Progenitor cell of endocrine pancreas (in vitro differentiated cells): ENCODE data around the gene UBC. TPM values are rescaled to one million over a fixed set of nuclear protein-coding genes. Genes with fewer than 3 reads are reported as not detected.

Source experiments
- DNase-seq: peaks from one replicate; pipeline ENCODE4 v3.0.0; 2021; ENCODE audit warnings: low spot score; ENCODE audit not compliant: unreplicated experiment
- H3K27ac Mint-ChIP-seq: 2 replicates; pipeline ENCODE4 v1.8.0; 2021; ENCODE audit warnings: mild to moderate bottlenecking, moderate library complexity, mixed read lengths
- H3K27me3 Mint-ChIP-seq: 2 replicates; pipeline ENCODE4 v1.8.0; 2021; ENCODE audit warnings: mixed read lengths
- H3K36me3 Mint-ChIP-seq: 2 replicates; pipeline ENCODE4 v1.8.0; 2022; ENCODE audit warnings: mixed read lengths; ENCODE audit not compliant: insufficient read depth
- H3K4me1 Mint-ChIP-seq: 2 replicates; pipeline ENCODE4 v1.8.0; 2021; ENCODE audit warnings: low read depth, mixed read lengths
- H3K4me3 Mint-ChIP-seq: 2 replicates; pipeline ENCODE4 v1.8.0; 2021; ENCODE audit warnings: low read depth, mild to moderate bottlenecking, moderate library complexity, mixed read lengths
- H3K9me3 Mint-ChIP-seq: 2 replicates; pipeline ENCODE4 v1.8.0; 2021; ENCODE audit warnings: low read depth, mixed read lengths
- total RNA-seq: library from RNA; stranded (reverse); gene quantifications from 2 replicates; pipeline ENCODE4 v1.2.1, GENCODE V29; 2021
- TF ChIP-seq, protein P1 (sequence below): fragments of 200-600 bp; sonication (generic); IDR thresholded peaks from one replicate; pipeline ENCODE4 v1.5.0; 2021; ENCODE audit warnings: antibody characterized with exemption, mild to moderate bottlenecking; ENCODE audit not compliant: unreplicated experiment

UBC gene
- total RNA-seq, 1 donor from 2014 or later: 645 TPM

DNA sequence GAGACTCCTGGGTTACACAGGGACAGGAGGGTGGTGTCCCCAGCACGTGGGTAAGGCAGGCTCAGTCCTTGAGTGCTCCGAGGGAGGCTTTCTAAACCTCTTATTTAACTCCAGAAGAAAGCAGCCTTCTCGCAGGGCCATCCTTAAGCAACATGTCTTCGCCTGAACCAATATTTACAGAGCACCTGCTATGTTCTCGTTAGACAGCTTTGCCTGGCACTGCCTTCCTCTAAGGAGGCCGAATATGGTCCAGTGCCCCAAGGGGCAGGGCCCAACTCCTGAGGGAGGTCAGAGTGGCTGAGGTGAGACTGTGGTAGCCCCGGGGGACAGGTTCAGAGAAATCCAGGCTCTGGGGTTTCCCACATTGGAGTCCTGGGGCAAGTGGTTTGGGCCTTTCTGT is 48.7 kb downstream of the UBC start:
- Mint-ChIP-seq H3K36me3 (no peaks in the 10 kb centered on the region), H3K4me1 (peaks cover 3% of the 10 kb centered on the region), H3K9me3 (no peaks in the 10 kb centered on the region), H3K27ac (no peak overlapping the region), H3K4me3 (no peak overlapping the region), H3K27me3 (peaks cover 31% of the 10 kb centered on the region)
- no peak for DNase-seq
- TF ChIP-seq, protein P1, sequence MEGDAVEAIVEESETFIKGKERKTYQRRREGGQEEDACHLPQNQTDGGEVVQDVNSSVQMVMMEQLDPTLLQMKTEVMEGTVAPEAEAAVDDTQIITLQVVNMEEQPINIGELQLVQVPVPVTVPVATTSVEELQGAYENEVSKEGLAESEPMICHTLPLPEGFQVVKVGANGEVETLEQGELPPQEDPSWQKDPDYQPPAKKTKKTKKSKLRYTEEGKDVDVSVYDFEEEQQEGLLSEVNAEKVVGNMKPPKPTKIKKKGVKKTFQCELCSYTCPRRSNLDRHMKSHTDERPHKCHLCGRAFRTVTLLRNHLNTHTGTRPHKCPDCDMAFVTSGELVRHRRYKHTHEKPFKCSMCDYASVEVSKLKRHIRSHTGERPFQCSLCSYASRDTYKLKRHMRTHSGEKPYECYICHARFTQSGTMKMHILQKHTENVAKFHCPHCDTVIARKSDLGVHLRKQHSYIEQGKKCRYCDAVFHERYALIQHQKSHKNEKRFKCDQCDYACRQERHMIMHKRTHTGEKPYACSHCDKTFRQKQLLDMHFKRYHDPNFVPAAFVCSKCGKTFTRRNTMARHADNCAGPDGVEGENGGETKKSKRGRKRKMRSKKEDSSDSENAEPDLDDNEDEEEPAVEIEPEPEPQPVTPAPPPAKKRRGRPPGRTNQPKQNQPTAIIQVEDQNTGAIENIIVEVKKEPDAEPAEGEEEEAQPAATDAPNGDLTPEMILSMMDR: no peak

DNA sequence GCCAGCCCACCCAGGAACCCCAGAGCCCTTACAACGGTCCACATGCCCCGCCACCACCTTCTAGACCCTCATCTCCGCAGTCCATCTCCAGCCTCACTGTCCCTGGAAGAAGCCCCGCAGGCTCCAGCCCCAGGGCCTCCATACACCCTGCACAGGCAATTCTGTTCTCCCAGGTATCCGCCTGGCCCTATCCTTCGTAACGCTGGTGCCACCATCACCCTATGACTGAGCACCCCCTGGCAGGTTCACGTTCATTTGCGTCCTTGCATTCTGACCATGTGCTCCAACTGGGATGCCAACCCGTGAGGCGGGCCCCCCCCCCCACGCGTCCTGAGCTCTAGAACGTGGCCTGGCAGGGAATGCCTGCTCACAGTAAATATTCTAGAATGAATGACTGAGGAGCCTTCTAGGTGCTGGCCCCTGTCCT is 50.1 kb downstream of the UBC start:
- H3K9me3 Mint-ChIP-seq: no peaks in the 10 kb centered on the region
- TF ChIP-seq, protein P1: no peak
- no peak for DNase-seq
- no peaks in the 10 kb centered on the region for H3K36me3 Mint-ChIP-seq
- peaks cover 3% of the 10 kb centered on the region for H3K4me1 Mint-ChIP-seq
- H3K27me3 Mint-ChIP-seq: peaks cover 30% of the 10 kb centered on the region
- peak overlapping the region; percentile 89 for H3K27ac Mint-ChIP-seq
- H3K4me3 Mint-ChIP-seq: peak overlapping the region; percentile 68

DNA sequence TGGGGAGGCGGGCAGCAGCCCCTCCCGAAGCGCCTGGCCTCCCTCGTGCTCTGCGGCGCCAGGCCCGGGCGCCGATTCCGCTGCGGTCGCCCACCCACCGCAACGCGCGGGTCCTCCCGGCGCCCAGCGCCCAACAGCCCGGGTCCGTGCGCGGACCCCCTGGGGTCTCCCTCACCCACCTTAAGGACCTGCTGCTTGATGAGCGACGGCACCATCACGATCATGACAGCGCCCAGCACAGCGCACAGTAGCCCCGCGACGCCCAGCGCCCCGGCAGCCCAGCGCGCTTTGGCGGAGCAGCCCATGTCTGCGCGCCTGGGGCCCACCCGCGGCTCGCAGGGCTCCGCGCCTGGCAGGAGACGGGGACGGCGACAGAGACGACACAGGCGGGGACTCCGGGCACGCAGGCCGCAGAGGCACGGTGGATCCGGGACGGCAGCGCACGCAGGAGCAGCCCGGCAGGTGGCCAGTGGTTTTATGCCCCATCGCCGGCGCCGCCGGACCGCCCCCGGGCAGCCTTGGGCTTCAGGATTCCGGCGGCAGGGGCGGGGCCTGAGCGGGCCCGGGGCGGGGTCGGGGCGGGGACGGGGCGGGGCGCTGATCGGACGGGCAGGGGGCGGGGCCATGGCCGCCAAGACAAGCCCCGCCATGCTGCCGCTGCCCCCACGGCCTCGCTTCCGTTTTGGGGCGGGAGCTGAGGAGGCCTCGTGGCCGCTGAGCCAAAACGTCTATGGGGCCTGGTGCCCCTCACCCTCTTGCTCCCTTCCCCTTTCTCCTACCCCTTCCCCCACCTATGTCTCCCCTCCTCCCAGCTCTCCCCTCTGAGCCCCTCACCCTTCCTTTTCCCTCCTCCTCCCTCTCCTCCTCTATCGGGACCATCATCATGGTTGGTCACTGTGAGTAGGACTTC is 50.8 kb downstream of the UBC start, which contains the start of gene SCARB1:
Gene SCARB1, minus strand, starts transcription at position 449 of the 910 bp plus-strand sequence. Its CDS starts 144 bp downstream, at position 305.
- peak; percentile 78 for DNase-seq
- peaks cover 3% of the 10 kb centered on the region for H3K4me1 Mint-ChIP-seq
- TF ChIP-seq, protein P1: no peak
- no peaks in the 10 kb centered on the region for H3K9me3 Mint-ChIP-seq
- peaks cover 25% of the 10 kb centered on the region for H3K27me3 Mint-ChIP-seq
- peak within 1 kb of the TSS; percentile 89 for H3K27ac Mint-ChIP-seq
- H3K4me3 Mint-ChIP-seq: peak within 1 kb of the TSS; percentile 73
- H3K36me3 Mint-ChIP-seq: no peaks in the 10 kb centered on the region

DNA sequence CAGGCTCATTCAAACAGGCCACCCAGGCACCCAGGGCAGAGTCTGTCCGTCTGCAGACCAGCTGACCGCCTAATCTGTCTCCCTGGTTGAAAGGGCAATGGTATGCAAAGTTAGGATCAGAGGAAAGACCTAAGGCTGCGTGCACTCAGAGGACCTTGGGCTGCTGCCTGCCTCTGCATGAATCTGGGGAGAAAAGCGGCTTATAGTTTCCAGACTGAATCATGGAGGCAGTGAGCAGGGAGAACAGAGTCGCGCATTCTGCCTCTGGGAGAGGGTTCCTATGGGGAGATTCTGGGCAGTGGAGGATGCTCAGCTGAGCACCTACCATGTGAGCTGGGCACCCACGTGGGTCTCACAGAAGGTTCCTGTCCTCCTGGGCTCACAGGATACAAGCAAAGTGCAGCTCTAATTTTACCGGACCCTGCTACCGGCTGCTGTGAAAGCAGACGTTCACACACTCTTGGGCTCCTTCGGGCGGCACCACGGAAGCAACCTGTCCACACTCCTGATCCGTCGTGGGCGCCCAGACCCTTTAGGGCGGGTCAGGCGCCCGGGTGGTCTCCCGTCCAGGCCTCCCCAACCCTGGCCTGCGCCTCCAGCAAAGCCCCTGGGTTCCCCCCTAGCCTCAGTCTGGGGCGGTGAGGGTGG is 51.6 kb downstream of the UBC start:
- TF ChIP-seq, protein P1: no peak
- Mint-ChIP-seq H3K27me3 (peaks cover 23% of the 10 kb centered on the region), H3K36me3 (no peaks in the 10 kb centered on the region), H3K27ac (no peak overlapping the region), H3K9me3 (no peaks in the 10 kb centered on the region), H3K4me3 (peak overlapping the region; percentile 73), H3K4me1 (peaks cover 3% of the 10 kb centered on the region)
- DNase-seq: no peak

DNA sequence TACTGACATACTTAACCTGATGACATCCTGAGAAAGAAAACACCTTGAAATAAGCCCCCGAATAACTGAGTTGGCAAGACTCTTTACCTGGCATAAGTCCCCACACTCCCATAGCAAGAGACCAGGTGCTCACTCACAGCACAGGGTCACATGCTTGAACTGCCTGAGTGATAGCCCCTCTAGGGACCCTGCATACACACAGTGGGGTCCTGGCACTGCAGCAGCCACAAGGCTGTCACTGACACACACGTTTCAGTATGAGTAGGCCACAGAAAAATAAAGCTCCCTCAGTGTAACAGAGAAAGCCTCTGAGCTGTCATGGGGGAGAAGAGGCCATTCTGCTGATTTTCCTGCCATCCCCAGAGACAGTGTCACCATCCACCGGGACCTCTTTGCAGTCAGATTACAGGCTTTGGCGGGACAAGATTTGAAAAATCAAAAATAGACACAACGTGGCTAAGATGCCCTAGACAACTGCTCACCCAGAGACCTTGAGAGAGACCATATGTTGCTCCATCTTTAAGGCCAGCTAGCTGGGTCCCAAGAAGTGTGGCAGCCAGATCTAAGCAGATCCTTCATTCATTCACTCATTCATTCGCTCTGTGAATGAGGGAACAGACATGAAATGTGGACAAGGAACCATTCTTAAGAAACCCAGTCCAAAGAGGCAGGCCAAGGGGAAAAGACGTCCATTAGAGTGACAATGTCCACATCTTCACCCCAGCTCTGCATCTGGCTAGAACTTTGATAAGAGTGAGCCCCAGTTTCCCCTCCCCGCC is 52.4 kb downstream of the UBC start:
- Mint-ChIP-seq H3K4me3 (peak overlapping the region; percentile 73), H3K4me1 (peaks cover 3% of the 10 kb centered on the region), H3K9me3 (no peaks in the 10 kb centered on the region), H3K36me3 (no peaks in the 10 kb centered on the region), H3K27me3 (peaks cover 23% of the 10 kb centered on the region), H3K27ac (no peak overlapping the region)
- TF ChIP-seq, protein P1: no peak
- no peak for DNase-seq
